DLD1 (cell line): ENCODE data around the gene KRTAP4-8.
"Not testable (repeated sequence)": the region's sequence is repeated elsewhere in the genome, so short reads cannot be mapped to it uniquely, and the experiment has no call there.

Experiments used
- in situ Hi-C: cut with HindIII; loops from 2 replicates; pipeline ENCODE4 v1.10.0; 2017; ENCODE audit warnings: low sequenced_read_pairs

Gene KRTAP4-8

GRCh38 chr17:41108728-41109386, 10.9 kb upstream of the KRTAP4-8 start:
- in situ Hi-C loops = not testable (repeated sequence)

GRCh38 chr17:41107941-41108450, 10.1 kb upstream of the KRTAP4-8 start:
- in situ Hi-C loops = no loop called here

- in situ Hi-C loops = not testable (repeated sequence)
These were observed 7.4 kb upstream of the KRTAP4-8 start, which contains the start of gene KRTAP4-9 for GRCh38 chr17:41105347-41105746. Gene KRTAP4-9 (plus strand): TSS chr17:41105389. CDS start chr17:41105389, 0 bp downstream.

- in situ Hi-C loops = not testable (repeated sequence)
These were observed 6.6 kb upstream of the KRTAP4-8 start for GRCh38 chr17:41104386-41105038.

- in situ Hi-C loops = no loop called here
These were observed 6.0 kb upstream of the KRTAP4-8 start for GRCh38 chr17:41103896-41104295.

GRCh38 chr17:41101586-41102259, 3.8 kb upstream of the KRTAP4-8 start, which contains the start of gene KRTAP4-16:
Gene KRTAP4-16 (minus strand): TSS chr17:41102209. CDS start chr17:41102209, 0 bp downstream.
- in situ Hi-C loops = no loop called here

- in situ Hi-C loops = not testable (repeated sequence)
These were observed 1.9 kb upstream of the KRTAP4-8 start for GRCh38 chr17:41099682-41100480.

- in situ Hi-C loops = no loop called here
These were observed 539 bp upstream of the KRTAP4-8 start for GRCh38 chr17:41098481-41098880.

- in situ Hi-C loops = no loop called here
These were observed 1.9 kb downstream of the KRTAP4-8 start for GRCh38 chr17:41096055-41096454.

GRCh38 chr17:41088760-41089352, 9.1 kb downstream of the KRTAP4-8 start:
- in situ Hi-C loops = not testable (repeated sequence)

- in situ Hi-C loops = not testable (repeated sequence)
These were observed 13.7 kb downstream of the KRTAP4-8 start, which contains the start of gene KRTAP4-7 for GRCh38 chr17:41084100-41084856. Gene KRTAP4-7 (plus strand): TSS chr17:41084150. CDS start chr17:41084207, 57 bp downstream.

GRCh38 chr17:41083427-41083826, 14.5 kb downstream of the KRTAP4-8 start:
- in situ Hi-C loops = not testable (repeated sequence)

- in situ Hi-C loops = no loop called here
These were observed 15.3 kb downstream of the KRTAP4-8 start for GRCh38 chr17:41082626-41083025.

GRCh38 chr17:41076788-41077187, 21.2 kb downstream of the KRTAP4-8 start:
- in situ Hi-C loops = no loop called here

- in situ Hi-C loops = no loop called here
These were observed 24.3 kb downstream of the KRTAP4-8 start for GRCh38 chr17:41073676-41074075.

GRCh38 chr17:41071606-41072360, 26.2 kb downstream of the KRTAP4-8 start:
- in situ Hi-C loops = no loop called here

- in situ Hi-C loops = no loop called here
These were observed 28.9 kb downstream of the KRTAP4-8 start for GRCh38 chr17:41069031-41069430.

GRCh38 chr17:41067281-41067680, 30.7 kb downstream of the KRTAP4-8 start:
- in situ Hi-C loops = no loop called here
